Osteoblast (primary cell): ENCODE data around the gene TNS2. TPM values are rescaled to one million over a fixed set of nuclear protein-coding genes. Genes with fewer than 3 reads are reported as not detected.
A peak's percentile ranks its signal among the peaks of the same experiment; 100 is the strongest.

ENCODE experiments used
- DNase-seq: peaks from one replicate; pipeline ENCODE4 v3.0.0; 2011; ENCODE audit warnings: low spot score, mixed read lengths; ENCODE audit not compliant: insufficient read length; ENCODE audit errors: missing footprints
- H2AFZ ChIP-seq: 2 replicates; pipeline ENCODE4 v1.6.0; 2011; ENCODE audit warnings: mild to moderate bottlenecking, low read length
- H3K27ac ChIP-seq: 2 replicates; pipeline ENCODE4 v1.5.1; 2011; ENCODE audit warnings: mild to moderate bottlenecking, low read depth, low read length, moderate library complexity
- H3K27me3 ChIP-seq: 2 replicates; pipeline ENCODE4 v1.6.0; 2012; ENCODE audit warnings: mild to moderate bottlenecking, control low read depth, inconsistent platforms, low read length, moderate library complexity; ENCODE audit not compliant: insufficient read depth
- H3K36me3 ChIP-seq: 2 replicates; pipeline ENCODE4 v1.5.1; 2011; ENCODE audit warnings: mild to moderate bottlenecking, low read length, control low read depth, moderate library complexity; ENCODE audit not compliant: insufficient read depth
- H3K4me1 ChIP-seq: 2 replicates; pipeline ENCODE4 v1.5.1; 2011; ENCODE audit warnings: mild to moderate bottlenecking, low read length, control low read depth, moderate library complexity; ENCODE audit not compliant: insufficient read depth
- H3K4me2 ChIP-seq: 2 replicates; pipeline ENCODE4 v1.6.0; 2011; ENCODE audit warnings: mild to moderate bottlenecking, low read length; ENCODE audit not compliant: insufficient read depth
- H3K4me3 ChIP-seq: fragments of 200-600 bp; sonication (generic); 3 replicates; pipeline ENCODE4 v1.5.1; 2012; ENCODE audit warnings: mild to moderate bottlenecking, low read length, inconsistent platforms; ENCODE audit not compliant: insufficient read depth
- H3K79me2 ChIP-seq: 2 replicates; pipeline ENCODE4 v1.6.0; 2012; ENCODE audit warnings: mild to moderate bottlenecking, low read length, control low read depth, inconsistent platforms; ENCODE audit not compliant: insufficient read depth
- H3K9me3 ChIP-seq: 2 replicates; pipeline ENCODE4 v1.5.1; 2011; ENCODE audit warnings: low read depth, low read length, control low read depth
- H4K20me1 ChIP-seq: 2 replicates; pipeline ENCODE4 v1.6.0; 2012; ENCODE audit warnings: mild to moderate bottlenecking, low read length, control low read depth; ENCODE audit not compliant: insufficient read depth
- total RNA-seq: library from RNA; depleted of rRNA; stranded (reverse); fragments of >200 nt; gene quantifications from 2 replicates; pipeline ENCODE4 v1.2.3, GENCODE V29; 2012
- TF ChIP-seq, protein P1 (sequence below): IDR thresholded peaks from 2 replicates; pipeline ENCODE4 v1.5.1; 2011; ENCODE audit warnings: mild to moderate bottlenecking, low read depth, low read length, moderate library complexity; ENCODE audit errors: extremely low read depth

The TNS2 gene
- total RNA-seq, 1 donor = 72.0 TPM

GRCh38 chr12:53063708-53064612 is 14.1 kb downstream of the TNS2 start:
- Histone ChIP-seq H3K27ac (peak overlapping the region; percentile 83), H3K27me3 (no peaks in the 10 kb centered on the region), H3K4me2 (peak overlapping the region; percentile 13), H4K20me1 (peaks cover 27% of the 10 kb centered on the region), H2AFZ (no peak overlapping the region), H3K36me3 (peaks cover 78% of the 10 kb centered on the region), H3K4me1 (peaks cover 58% of the 10 kb centered on the region), H3K4me3 (no peak overlapping the region), H3K79me2 (peaks cover 4% of the 10 kb centered on the region), H3K9me3 (no peaks in the 10 kb centered on the region)
- peak; percentile 97 for DNase-seq
- TF ChIP-seq, protein P1, sequence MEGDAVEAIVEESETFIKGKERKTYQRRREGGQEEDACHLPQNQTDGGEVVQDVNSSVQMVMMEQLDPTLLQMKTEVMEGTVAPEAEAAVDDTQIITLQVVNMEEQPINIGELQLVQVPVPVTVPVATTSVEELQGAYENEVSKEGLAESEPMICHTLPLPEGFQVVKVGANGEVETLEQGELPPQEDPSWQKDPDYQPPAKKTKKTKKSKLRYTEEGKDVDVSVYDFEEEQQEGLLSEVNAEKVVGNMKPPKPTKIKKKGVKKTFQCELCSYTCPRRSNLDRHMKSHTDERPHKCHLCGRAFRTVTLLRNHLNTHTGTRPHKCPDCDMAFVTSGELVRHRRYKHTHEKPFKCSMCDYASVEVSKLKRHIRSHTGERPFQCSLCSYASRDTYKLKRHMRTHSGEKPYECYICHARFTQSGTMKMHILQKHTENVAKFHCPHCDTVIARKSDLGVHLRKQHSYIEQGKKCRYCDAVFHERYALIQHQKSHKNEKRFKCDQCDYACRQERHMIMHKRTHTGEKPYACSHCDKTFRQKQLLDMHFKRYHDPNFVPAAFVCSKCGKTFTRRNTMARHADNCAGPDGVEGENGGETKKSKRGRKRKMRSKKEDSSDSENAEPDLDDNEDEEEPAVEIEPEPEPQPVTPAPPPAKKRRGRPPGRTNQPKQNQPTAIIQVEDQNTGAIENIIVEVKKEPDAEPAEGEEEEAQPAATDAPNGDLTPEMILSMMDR = no peak

DNA sequence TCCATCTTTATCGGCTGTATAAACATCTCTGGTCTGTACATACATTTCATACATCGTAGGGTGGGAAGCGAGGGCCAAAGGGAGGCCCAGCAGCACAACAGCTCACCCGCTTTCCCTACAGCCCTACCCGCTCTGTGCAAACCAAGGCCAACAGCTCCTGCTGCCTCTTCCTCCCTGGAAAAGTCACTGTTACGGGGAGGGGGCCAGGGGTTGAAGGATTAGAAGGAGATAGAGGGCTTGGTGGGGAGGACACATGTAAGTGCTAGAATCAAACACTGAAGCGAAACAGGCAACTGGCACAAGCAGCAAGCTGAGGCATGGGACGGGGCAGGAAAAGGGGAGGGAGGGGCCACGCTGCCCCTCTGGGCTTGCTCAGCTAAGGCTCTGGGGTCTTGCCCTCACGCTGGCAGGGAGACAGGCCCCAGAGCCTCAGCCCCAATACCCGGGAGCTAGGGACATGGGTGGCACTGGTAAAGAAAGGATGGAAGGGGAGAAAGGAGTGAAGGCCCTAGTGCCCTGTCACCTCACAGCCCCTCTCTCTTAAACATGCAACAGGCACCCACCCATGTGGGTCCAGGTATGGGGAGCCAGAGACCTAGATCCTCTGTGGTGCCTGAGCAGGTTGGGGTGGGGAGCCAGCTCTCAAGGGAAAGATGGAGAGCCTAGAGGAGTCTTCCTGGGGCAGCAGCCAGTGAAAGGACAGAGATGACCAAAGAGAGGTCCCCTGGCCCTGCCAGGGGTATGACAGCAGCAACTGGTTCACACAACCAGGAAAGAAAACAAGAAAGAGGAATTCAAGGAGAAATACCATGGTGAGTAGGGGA is 15.0 kb downstream of the TNS2 start:
- Histone ChIP-seq H3K4me3 (no peak overlapping the region), H2AFZ (no peak overlapping the region), H3K4me2 (peak overlapping the region; percentile 13), H3K36me3 (peaks cover 75% of the 10 kb centered on the region), H3K27ac (peak overlapping the region; percentile 83), H3K4me1 (peaks cover 60% of the 10 kb centered on the region), H4K20me1 (peaks cover 21% of the 10 kb centered on the region), H3K79me2 (peaks cover 8% of the 10 kb centered on the region), H3K27me3 (no peaks in the 10 kb centered on the region), H3K9me3 (no peaks in the 10 kb centered on the region)
- TF ChIP-seq, protein P1 = no peak
- DNase-seq = peak; percentile 31

- Histone ChIP-seq H3K27me3 (no peaks in the 10 kb centered on the region), H4K20me1 (peaks cover 21% of the 10 kb centered on the region), H3K27ac (peak overlapping the region; percentile 83), H2AFZ (no peak overlapping the region), H3K36me3 (peaks cover 70% of the 10 kb centered on the region), H3K9me3 (no peaks in the 10 kb centered on the region), H3K79me2 (peaks cover 14% of the 10 kb centered on the region), H3K4me2 (no peak overlapping the region), H3K4me1 (peaks cover 60% of the 10 kb centered on the region), H3K4me3 (no peak overlapping the region)
- DNase-seq = peak; percentile 39
- TF ChIP-seq, protein P1 = no peak
Observed at GRCh38 chr12:53065470-53065869, 15.6 kb downstream of the TNS2 start.
